ENCODE results near the gene PITPNM2. TPM values are rescaled to one million over a fixed set of nuclear protein-coding genes. Genes with fewer than 3 reads are reported as not detected.
A peak's percentile ranks its signal among the peaks of the same experiment; 100 is the strongest.

PITPNM2 gene
- total and polyA plus RNA-seq, 2 experiments from 2014 or later: 0.82 to 3.0 TPM

- TF ChIP-seq ETS1 (IDR thresholded peaks at IDR 0.05) (no peak), ZNF331 (CRISPR knock-in tag; IDR thresholded peaks at IDR 0.05; ENCODE audit: low read depth) (no peak), JUNB (IDR thresholded peaks at IDR 0.05; ENCODE audit: unreplicated experiment) (no peak)
Observed at GRCh38 chr12:123127182-123127495, 23.8 kb downstream of the PITPNM2 start (continued).

- Histone ChIP-seq H3K27me3 (ENCODE audit: insufficient read depth) (no peaks in the 10 kb centered on the region), H3K4me2 (no peak overlapping the region), H3F3A (replicated peaks; ENCODE audit: low read depth) (no peaks in the 10 kb centered on the region), H3K4me1 (ENCODE audit: insufficient read depth) (no peaks in the 10 kb centered on the region), H3K79me2 (replicated peaks; ENCODE audit: insufficient read depth) (no peaks in the 10 kb centered on the region), H3K36me3 (ENCODE audit: insufficient read depth) (no peaks in the 10 kb centered on the region), H2AFZ (no peak overlapping the region; the same call in 1 of the 2 replicates), H3K4me3 (no peak overlapping the region), H4K20me1 (replicated peaks; ENCODE audit: insufficient read depth) (no peaks in the 10 kb centered on the region), H3K9me2 (ENCODE audit: insufficient read depth) (peaks cover 4% of the 10 kb centered on the region; the same call in 1 of the 2 replicates), H3K27ac (ENCODE audit: low read depth) (no peak overlapping the region)
- Mint-ChIP-seq H3K27me3 (ENCODE audit: insufficient read depth, low read depth, poor library complexity) (peaks cover 7% of the 10 kb centered on the region), H3K27ac (peak overlapping the region; percentile 53; the same call in 1 of the 2 replicates), H3K9me3 (no peaks in the 10 kb centered on the region), H3K4me1 (peaks cover 6% of the 10 kb centered on the region; the same call in 2 of the 3 replicates), H3K4me3 (no peak overlapping the region), H3K36me3 (ENCODE audit: low read depth) (no peaks in the 10 kb centered on the region)
- no peak for DNase-seq (ENCODE audit: low spot score)
- peak; percentile 16 to 21; a peak in 2 of 4 replicates for TF ChIP-seq CTCF (conservative IDR thresholded peaks at IDR 0.05; ENCODE audit: low read depth in 2 of 2)
- no peak for TF ChIP-seq ZNF114 (CRISPR knock-in tag; IDR thresholded peaks at IDR 0.05)
- no peak for ATAC-seq
Observed at GRCh38 chr12:123126294-123127181, 24.4 kb downstream of the PITPNM2 start.

GRCh38 chr12:123122626-123123025, 28.3 kb downstream of the PITPNM2 start:
- Histone ChIP-seq H3K27me3 (ENCODE audit: insufficient read depth) (no peaks in the 10 kb centered on the region), H3K4me2 (no peak overlapping the region), H3K4me1 (ENCODE audit: insufficient read depth) (no peaks in the 10 kb centered on the region), H3F3A (replicated peaks; ENCODE audit: low read depth) (no peaks in the 10 kb centered on the region), H2AFZ (no peak overlapping the region), H3K27ac (ENCODE audit: low read depth) (no peak overlapping the region), H3K36me3 (ENCODE audit: insufficient read depth) (no peaks in the 10 kb centered on the region), H3K4me3 (no peak overlapping the region), H3K79me2 (replicated peaks; ENCODE audit: insufficient read depth) (no peaks in the 10 kb centered on the region), H3K9me2 (ENCODE audit: insufficient read depth) (peaks cover 4% of the 10 kb centered on the region; the same call in 1 of the 2 replicates), H4K20me1 (replicated peaks; ENCODE audit: insufficient read depth) (no peaks in the 10 kb centered on the region)
- H3K36me3 Mint-ChIP-seq (ENCODE audit: low read depth): no peaks in the 10 kb centered on the region
- H3K4me3 Mint-ChIP-seq: no peak overlapping the region
- no peak for ATAC-seq
- H3K9me3 Mint-ChIP-seq: no peaks in the 10 kb centered on the region
- no peak for DNase-seq (ENCODE audit: low spot score)
- no peak overlapping the region for H3K27ac Mint-ChIP-seq
- peaks cover 6% of the 10 kb centered on the region; the same call in 2 of the 3 replicates for H3K4me1 Mint-ChIP-seq
- peaks cover 7% of the 10 kb centered on the region for H3K27me3 Mint-ChIP-seq (ENCODE audit: insufficient read depth, low read depth, poor library complexity)
- TF ChIP-seq POLR2AphosphoS5 (IDR thresholded peaks at IDR 0.05; ENCODE audit: low read depth) (no peak), CTCF (conservative IDR thresholded peaks at IDR 0.05; ENCODE audit: low read depth in 2 of 2) (no peak), NANOG (IDR thresholded peaks at IDR 0.05; ENCODE audit: borderline replicate concordance) (no peak)

All from GM23338 (cell line).